A549 (cell line): ENCODE data around the gene DCXR. TPM values are rescaled to one million over a fixed set of nuclear protein-coding genes. Genes with fewer than 3 reads are reported as not detected.

ENCODE experiments used
- ATAC-seq, 2 experiments: fragments of 200-7000 bp in 1 of 2; fragments of >200 bp in 1 of 2; cut with Nextera tagmentation in 1 of 2; cut with Tn5 transposase in 1 of 2; 3 replicates each; pipeline versions ENCODE4 v1.8.0 to v1.9.1; 2018 to 2020; ENCODE audit warnings: mild to moderate bottlenecking in 1 of 2, moderate library complexity in 1 of 2
- CTCF ChIA-PET: fragments of 300-600 bp; sonication (Branson Sonifier 250); formaldehyde crosslinking; extraction: SDS; loops from one replicate; lab custom pipeline; 2021; ENCODE audit warnings: antibody characterized with exemption, inconsistent platforms; lab: Yijun Ruan, JAX
- POLR2A ChIA-PET: fragments of 350-600 bp; formaldehyde crosslinking; extraction: SDS; loops from one replicate; lab custom pipeline; 2021; ENCODE audit warnings: antibody characterized with exemption, inconsistent platforms; lab: Yijun Ruan, JAX
- DNase-seq, 2 experiments: peaks; one replicate each; pipeline versions ENCODE4 v3.0.0 to v3.0.0-alpha.2; 2011 to 2016; ENCODE audit warnings: low read depth in 1 of 2, low spot score in 1 of 2
- FAIRE-seq: peaks from 2 replicates; lab custom pipeline; 2011; peaks lifted over from hg19 to GRCh38; lab: Jason Lieb, UNC
- H3K27ac ChIP-seq, 2 experiments: fragments of >200 bp; sonication (Bioruptor Twin); formaldehyde crosslinking; 3 replicates each; pipeline ENCODE4 v1.5.1; 2016 to 2017
- H3K4me1 ChIP-seq: fragments of >200 bp; sonication (Bioruptor Twin); formaldehyde crosslinking; 3 replicates; pipeline ENCODE4 v1.6.1; 2016
- H3K4me2 ChIP-seq: fragments of >200 bp; sonication (Bioruptor Twin); formaldehyde crosslinking; 3 replicates; pipeline ENCODE4 v1.6.1; 2016
- H3K4me3 ChIP-seq: fragments of >200 bp; sonication (Bioruptor Twin); formaldehyde crosslinking; 3 replicates; pipeline ENCODE4 v1.5.1; 2016
- H3K9me3 ChIP-seq: fragments of >200 bp; sonication (Bioruptor Twin); formaldehyde crosslinking; 3 replicates; pipeline ENCODE4 v1.6.1; 2016
- CBX2 ChIP-seq: fragments of 200-600 bp; sonication (generic); IDR thresholded peaks from 2 replicates; pipeline ENCODE4 v1.6.1; 2016; ENCODE audit warnings: low read depth, mild to moderate bottlenecking, borderline replicate concordance
- CHD2 ChIP-seq: fragments of 150-350 bp; IDR thresholded peaks from 2 replicates; pipeline ENCODE4 v1.6.1; 2014; ENCODE audit warnings: low read length; ENCODE audit not compliant: partially characterized antibody
- CHD4 ChIP-seq: fragments of 200-600 bp; sonication (generic); IDR thresholded peaks from 2 replicates; pipeline ENCODE4 v1.6.1; 2016; ENCODE audit warnings: antibody characterized with exemption, mild to moderate bottlenecking, borderline replicate concordance
- ELK1 ChIP-seq: fragments of 150-350 bp; IDR thresholded peaks from 2 replicates; pipeline ENCODE4 v1.6.1; 2014; ENCODE audit warnings: low read depth, mild to moderate bottlenecking, low read length
- ESRRA ChIP-seq: fragments of 150-350 bp; IDR thresholded peaks from 2 replicates; pipeline ENCODE4 v1.6.1; 2014; ENCODE audit warnings: mild to moderate bottlenecking, low read length, borderline replicate concordance
- HDAC2 ChIP-seq: fragments of 200-600 bp; sonication (generic); IDR thresholded peaks from 2 replicates; pipeline ENCODE4 v1.6.1; 2016
- HEYL ChIP-seq: fragments of 250-450 bp; sonication (Bioruptor Pico); IDR thresholded peaks from 2 replicates; pipeline ENCODE4 v1.8.0; 2021; ENCODE audit warnings: mild to moderate bottlenecking, moderate library complexity
- HOXB5 ChIP-seq: fragments of 250-450 bp; sonication (Bioruptor Pico); IDR thresholded peaks from 2 replicates; pipeline ENCODE4 v1.5.0; 2020; ENCODE audit warnings: mild to moderate bottlenecking, moderate library complexity
- JUN ChIP-seq, 2 experiments: fragments of >200 bp; sonication (Bioruptor Twin); formaldehyde crosslinking; IDR thresholded peaks; 2 replicates in 1 of 2; 3 replicates in 1 of 2; pipeline ENCODE4 v1.6.1; 2016 to 2017
- PHF8 ChIP-seq: fragments of 200-600 bp; sonication (generic); IDR thresholded peaks from 2 replicates; pipeline ENCODE4 v1.6.1; 2016; ENCODE audit warnings: low read depth, mild to moderate bottlenecking, antibody characterized with exemption, moderate library complexity, borderline replicate concordance
- POLR2AphosphoS2 ChIP-seq: conservative IDR thresholded peaks from 2 replicates; pipeline ENCODE4 v1.6.1; 2012; ENCODE audit warnings: low read length, improper control_type of control experiment, inconsistent platforms
- RARB ChIP-seq: fragments of 250-450 bp; sonication (Bioruptor Pico); IDR thresholded peaks from 2 replicates; pipeline ENCODE4 v1.8.0; 2021; ENCODE audit warnings: mild to moderate bottlenecking, moderate library complexity
- RFX5 ChIP-seq: fragments of 450-650 bp; IDR thresholded peaks from 2 replicates; pipeline ENCODE4 v1.7.1; 2014; ENCODE audit warnings: antibody characterized with exemption, mild to moderate bottlenecking, moderate library complexity
- RNF2 ChIP-seq: fragments of 200-600 bp; sonication (generic); IDR thresholded peaks from 2 replicates; pipeline ENCODE4 v1.6.1; 2016; ENCODE audit warnings: low read depth, mild to moderate bottlenecking, antibody characterized with exemption, moderate library complexity, borderline replicate concordance
- SREBF2 ChIP-seq: fragments of 450-650 bp; IDR thresholded peaks from 2 replicates; pipeline ENCODE4 v1.6.1; 2014; ENCODE audit warnings: mild to moderate bottlenecking, moderate library complexity
- TP53 ChIP-seq: fragments of 250-450 bp; sonication (Bioruptor Pico); IDR thresholded peaks from 2 replicates; pipeline ENCODE4 v1.5.0; 2021; ENCODE audit warnings: mild to moderate bottlenecking, moderate library complexity
- ZC3H11A ChIP-seq: fragments of 450-650 bp; IDR thresholded peaks from 2 replicates; pipeline ENCODE4 v1.6.1; 2014; ENCODE audit warnings: antibody characterized with exemption, mild to moderate bottlenecking
- WGBS: methylation state at CpG from one replicate; pipeline ENCODE4 v1.1.6; 2017; ENCODE audit errors: missing lambda C conversion rate; 5-methylcytosine and 5-hydroxymethylcytosine counted together
- polyA plus RNA-seq, 4 experiments: library from polyadenylated mRNA; depleted of rRNA in 3 of 4; stranded (reverse); fragments of >200 nt; fragmentation: RNase III in 1 of 4; extraction: RNeasy Plus Mini Kit Qiagen cat#74134 plus additional on column Dnase treatment in 1 of 4; gene quantifications; 2 replicates in 3 of 4; 3 replicates in 1 of 4; pipeline ENCODE4 v1.2.3, GENCODE V29; 2011 to 2017
- TF ChIP-seq, protein P1 (sequence below): IDR thresholded peaks from 2 replicates; pipeline ENCODE4 v1.6.1; 2012; ENCODE audit warnings: low read depth, borderline replicate concordance
- TF ChIP-seq, protein P2 (sequence below): fragments of 250-450 bp; sonication (Bioruptor Pico); IDR thresholded peaks from 2 replicates; pipeline ENCODE4 v1.5.0; 2021; ENCODE audit warnings: mild to moderate bottlenecking, moderate library complexity, borderline replicate concordance
- TF ChIP-seq, protein P3 (sequence below): fragments of >200 bp; sonication (Bioruptor Twin); formaldehyde crosslinking; IDR thresholded peaks from 2 replicates; pipeline ENCODE4 v1.6.1; 2016
- TF ChIP-seq, protein P4 (sequence below): IDR thresholded peaks from 2 replicates; pipeline ENCODE4 v1.6.1; 2012
- TF ChIP-seq, protein P5 (sequence below): fragments of 200-600 bp; sonication (generic); IDR thresholded peaks from 2 replicates; pipeline ENCODE4 v1.6.1; 2016; ENCODE audit warnings: antibody characterized with exemption, mild to moderate bottlenecking, moderate library complexity

DCXR gene
- polyA plus RNA-seq, 2 of the 4 experiments (the other 2 are of a cell fraction): 39.3 to 70.7 TPM

DNA sequence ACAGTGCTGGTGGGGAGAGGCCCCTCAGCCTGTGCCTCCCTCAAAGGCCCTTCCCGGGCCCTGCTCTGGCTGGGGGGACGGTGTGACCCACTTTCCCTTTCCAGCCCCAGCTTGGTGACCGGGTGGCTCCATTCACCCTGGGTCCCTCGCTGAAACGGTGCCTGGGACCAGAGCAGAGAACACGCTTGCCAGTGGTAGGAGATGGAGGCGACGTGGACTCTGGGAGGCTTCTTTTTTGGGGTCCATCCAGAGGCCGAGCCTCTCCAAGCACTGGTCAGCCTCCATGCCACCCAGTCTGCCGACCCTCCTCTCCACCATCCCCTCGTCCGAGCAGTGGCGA lies 22.6 kb downstream of the DCXR start:
- no peak for ATAC-seq

DNA sequence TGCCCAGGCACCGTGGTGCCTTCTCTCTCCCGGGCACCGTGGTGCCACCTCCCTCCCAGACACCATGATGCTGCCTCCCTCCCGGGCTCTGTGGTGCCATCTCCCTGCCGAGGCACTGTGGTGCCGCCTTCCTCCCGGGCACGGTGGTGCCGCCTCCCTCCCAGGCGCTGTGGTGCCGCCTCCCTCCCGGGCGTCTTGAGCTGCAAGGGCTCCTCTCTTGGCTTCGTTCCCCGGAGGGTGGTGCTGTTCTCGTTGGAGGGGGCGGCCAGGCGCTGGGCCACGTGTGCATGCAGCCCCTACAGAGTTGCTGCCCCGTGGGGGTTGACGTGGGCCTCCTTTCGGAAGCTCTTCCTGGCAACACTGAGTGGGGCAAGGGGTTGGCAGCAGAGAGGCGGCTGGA lies 23.1 kb downstream of the DCXR start:
- no peak for DNase-seq
- ATAC-seq: peak in 1 of 2 experiments; percentile 4; a peak in 2 of 6 replicates
- no peak overlapping the region for H3K4me3 ChIP-seq
- no peaks in the 10 kb centered on the region for H3K9me3 ChIP-seq
- FAIRE-seq: no peak
- H3K27ac ChIP-seq: no peak overlapping the region
- WGBS: 75% methylated on average over 14 of the region's 23 CpGs
- peaks cover 8% of the 10 kb centered on the region; the same call in 1 of the 3 replicates for H3K4me1 ChIP-seq
- H3K4me2 ChIP-seq: no peak overlapping the region
- TF ChIP-seq, protein P1, sequence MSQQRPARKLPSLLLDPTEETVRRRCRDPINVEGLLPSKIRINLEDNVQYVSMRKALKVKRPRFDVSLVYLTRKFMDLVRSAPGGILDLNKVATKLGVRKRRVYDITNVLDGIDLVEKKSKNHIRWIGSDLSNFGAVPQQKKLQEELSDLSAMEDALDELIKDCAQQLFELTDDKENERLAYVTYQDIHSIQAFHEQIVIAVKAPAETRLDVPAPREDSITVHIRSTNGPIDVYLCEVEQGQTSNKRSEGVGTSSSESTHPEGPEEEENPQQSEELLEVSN: no peak
- TF ChIP-seq RARB (CRISPR knock-in tag) (no peak), TP53 (CRISPR knock-in tag) (no peak), ELK1 (no peak), CBX2 (no peak), SREBF2 (no peak), CHD2 (no peak), HOXB5 (CRISPR knock-in tag) (no peak), ESRRA (no peak), ZC3H11A (no peak), JUN (IDR thresholded peaks at IDR 0.05) (no peak), CHD4 (no peak), HDAC2 (no peak), PHF8 (no peak)
- TF ChIP-seq, protein P2, sequence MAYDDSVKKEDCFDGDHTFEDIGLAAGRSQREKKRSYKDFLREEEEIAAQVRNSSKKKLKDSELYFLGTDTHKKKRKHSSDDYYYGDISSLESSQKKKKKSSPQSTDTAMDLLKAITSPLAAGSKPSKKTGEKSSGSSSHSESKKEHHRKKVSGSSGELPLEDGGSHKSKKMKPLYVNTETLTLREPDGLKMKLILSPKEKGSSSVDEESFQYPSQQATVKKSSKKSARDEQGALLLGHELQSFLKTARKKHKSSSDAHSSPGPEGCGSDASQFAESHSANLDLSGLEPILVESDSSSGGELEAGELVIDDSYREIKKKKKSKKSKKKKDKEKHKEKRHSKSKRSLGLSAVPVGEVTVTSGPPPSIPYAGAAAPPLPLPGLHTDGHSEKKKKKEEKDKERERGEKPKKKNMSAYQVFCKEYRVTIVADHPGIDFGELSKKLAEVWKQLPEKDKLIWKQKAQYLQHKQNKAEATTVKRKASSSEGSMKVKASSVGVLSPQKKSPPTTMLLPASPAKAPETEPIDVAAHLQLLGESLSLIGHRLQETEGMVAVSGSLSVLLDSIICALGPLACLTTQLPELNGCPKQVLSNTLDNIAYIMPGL (CRISPR knock-in tag): no peak
- TF ChIP-seq, protein P3, sequence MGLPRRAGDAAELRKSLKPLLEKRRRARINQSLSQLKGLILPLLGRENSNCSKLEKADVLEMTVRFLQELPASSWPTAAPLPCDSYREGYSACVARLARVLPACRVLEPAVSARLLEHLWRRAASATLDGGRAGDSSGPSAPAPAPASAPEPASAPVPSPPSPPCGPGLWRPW: no peak
- TF ChIP-seq, all 56 proteins: peak for 0
- ChIA-PET CTCF (interaction anchor here (1.2 to 33.2 kb wide), 5 partner anchors 10 to 141 kb away, joined by 3 to 794 read pairs (median 8); partner anchors contain the start of genes NOTUM and RAC3), POLR2A (no interaction called here)

More for the DNA sequence above, 22.6 kb downstream of the DCXR start:
- ChIA-PET POLR2A (no interaction called here), CTCF (interaction anchor here (1.2 to 33.2 kb wide), 7 partner anchors 11 to 140 kb away, joined by 3 to 794 read pairs (median 4); partner anchors contain the start of genes NOTUM and RAC3)
- H3K9me3 ChIP-seq: no peaks in the 10 kb centered on the region
- no peak overlapping the region for H3K27ac ChIP-seq
- no peak overlapping the region for H3K4me2 ChIP-seq
- TF ChIP-seq, protein P4, sequence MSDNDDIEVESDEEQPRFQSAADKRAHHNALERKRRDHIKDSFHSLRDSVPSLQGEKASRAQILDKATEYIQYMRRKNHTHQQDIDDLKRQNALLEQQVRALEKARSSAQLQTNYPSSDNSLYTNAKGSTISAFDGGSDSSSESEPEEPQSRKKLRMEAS: no peak
- TF ChIP-seq, protein P5, sequence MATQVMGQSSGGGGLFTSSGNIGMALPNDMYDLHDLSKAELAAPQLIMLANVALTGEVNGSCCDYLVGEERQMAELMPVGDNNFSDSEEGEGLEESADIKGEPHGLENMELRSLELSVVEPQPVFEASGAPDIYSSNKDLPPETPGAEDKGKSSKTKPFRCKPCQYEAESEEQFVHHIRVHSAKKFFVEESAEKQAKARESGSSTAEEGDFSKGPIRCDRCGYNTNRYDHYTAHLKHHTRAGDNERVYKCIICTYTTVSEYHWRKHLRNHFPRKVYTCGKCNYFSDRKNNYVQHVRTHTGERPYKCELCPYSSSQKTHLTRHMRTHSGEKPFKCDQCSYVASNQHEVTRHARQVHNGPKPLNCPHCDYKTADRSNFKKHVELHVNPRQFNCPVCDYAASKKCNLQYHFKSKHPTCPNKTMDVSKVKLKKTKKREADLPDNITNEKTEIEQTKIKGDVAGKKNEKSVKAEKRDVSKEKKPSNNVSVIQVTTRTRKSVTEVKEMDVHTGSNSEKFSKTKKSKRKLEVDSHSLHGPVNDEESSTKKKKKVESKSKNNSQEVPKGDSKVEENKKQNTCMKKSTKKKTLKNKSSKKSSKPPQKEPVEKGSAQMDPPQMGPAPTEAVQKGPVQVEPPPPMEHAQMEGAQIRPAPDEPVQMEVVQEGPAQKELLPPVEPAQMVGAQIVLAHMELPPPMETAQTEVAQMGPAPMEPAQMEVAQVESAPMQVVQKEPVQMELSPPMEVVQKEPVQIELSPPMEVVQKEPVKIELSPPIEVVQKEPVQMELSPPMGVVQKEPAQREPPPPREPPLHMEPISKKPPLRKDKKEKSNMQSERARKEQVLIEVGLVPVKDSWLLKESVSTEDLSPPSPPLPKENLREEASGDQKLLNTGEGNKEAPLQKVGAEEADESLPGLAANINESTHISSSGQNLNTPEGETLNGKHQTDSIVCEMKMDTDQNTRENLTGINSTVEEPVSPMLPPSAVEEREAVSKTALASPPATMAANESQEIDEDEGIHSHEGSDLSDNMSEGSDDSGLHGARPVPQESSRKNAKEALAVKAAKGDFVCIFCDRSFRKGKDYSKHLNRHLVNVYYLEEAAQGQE: no peak
- no peak for TF ChIP-seq CHD4
- no peak for TF ChIP-seq ELK1
- no peak for TF ChIP-seq TP53 (CRISPR knock-in tag)
- no peak for TF ChIP-seq JUN (IDR thresholded peaks at IDR 0.05)
- no peak for TF ChIP-seq HEYL (CRISPR knock-in tag)
- TF ChIP-seq SREBF2: no peak
- TF ChIP-seq RNF2: no peak
- TF ChIP-seq RFX5: no peak
- no peak for TF ChIP-seq ZC3H11A
- no peak for TF ChIP-seq POLR2AphosphoS2
- no peak for TF ChIP-seq RARB (CRISPR knock-in tag)
- peaks cover 13% of the 10 kb centered on the region; the same call in 2 of the 3 replicates for H3K4me1 ChIP-seq
- no peak overlapping the region for H3K4me3 ChIP-seq
- no peak for FAIRE-seq
- DNase-seq: no peak
- 81% methylated on average over 13 of the region's 13 CpGs for WGBS
